ENCODE data around the gene SLC37A2.

SLC37A2 gene

GRCh38 chr11:125102510-125102909 is 39.4 kb downstream of the SLC37A2 start:
- in situ Hi-C loops (cut with MboI; ENCODE audit: low sequenced_read_pairs), result no loop called here

- in situ Hi-C loops (cut with MboI; ENCODE audit: low sequenced_read_pairs), result no loop called here
These were observed 42.8 kb downstream of the SLC37A2 start for GRCh38 chr11:125105926-125106325.

- in situ Hi-C loops (cut with MboI; ENCODE audit: low sequenced_read_pairs), result no loop called here
These were observed 45.4 kb downstream of the SLC37A2 start for GRCh38 chr11:125108469-125108868.

- in situ Hi-C loops (cut with MboI; ENCODE audit: low sequenced_read_pairs), result no loop called here
These were observed 47.4 kb downstream of the SLC37A2 start for GRCh38 chr11:125110506-125110905.

- in situ Hi-C loops (cut with MboI; ENCODE audit: low sequenced_read_pairs), result no loop called here
These were observed 47.9 kb downstream of the SLC37A2 start for GRCh38 chr11:125111001-125111342.

- in situ Hi-C loops (cut with MboI; ENCODE audit: low sequenced_read_pairs), result no loop called here
These were observed 48.5 kb downstream of the SLC37A2 start, which contains the start of gene TMEM218 for GRCh38 chr11:125111343-125112207. TMEM218 (minus strand) TSS chr11:125111626; CDS start chr11:125102241, 9,385 bp downstream.

GRCh38 chr11:125112208-125112604 is 49.1 kb downstream of the SLC37A2 start:
- in situ Hi-C loops (cut with MboI; ENCODE audit: low sequenced_read_pairs), result no loop called here

- in situ Hi-C loops (cut with MboI; ENCODE audit: low sequenced_read_pairs), result no loop called here
These were observed 51.4 kb downstream of the SLC37A2 start for GRCh38 chr11:125114518-125114917.

GRCh38 chr11:125117429-125117828 is 54.3 kb downstream of the SLC37A2 start:
- in situ Hi-C loops (cut with MboI; ENCODE audit: low sequenced_read_pairs), result no loop called here

- in situ Hi-C loops (cut with MboI; ENCODE audit: low sequenced_read_pairs), result no loop called here
These were observed 60.3 kb downstream of the SLC37A2 start for GRCh38 chr11:125123194-125123946.

- in situ Hi-C loops (cut with MboI; ENCODE audit: low sequenced_read_pairs), result no loop called here
These were observed 61.0 kb downstream of the SLC37A2 start for GRCh38 chr11:125123947-125124617.

GRCh38 chr11:125124618-125124992 is 61.5 kb downstream of the SLC37A2 start:
- in situ Hi-C loops (cut with MboI; ENCODE audit: low sequenced_read_pairs), result no loop called here

- in situ Hi-C loops (cut with MboI; ENCODE audit: low sequenced_read_pairs), result no loop called here
These were observed 65.3 kb downstream of the SLC37A2 start for GRCh38 chr11:125128450-125128849.

GRCh38 chr11:125129316-125129993 is 66.3 kb downstream of the SLC37A2 start:
- in situ Hi-C loops (cut with MboI; ENCODE audit: low sequenced_read_pairs), result no loop called here

GRCh38 chr11:125132071-125132470 is 69.0 kb downstream of the SLC37A2 start:
- in situ Hi-C loops (cut with MboI; ENCODE audit: low sequenced_read_pairs), result no loop called here

GRCh38 chr11:125132596-125132995 is 69.5 kb downstream of the SLC37A2 start:
- in situ Hi-C loops (cut with MboI; ENCODE audit: low sequenced_read_pairs), result no loop called here

GRCh38 chr11:125136001-125136400 is 72.9 kb downstream of the SLC37A2 start:
- in situ Hi-C loops (cut with MboI; ENCODE audit: low sequenced_read_pairs), result no loop called here

- in situ Hi-C loops (cut with MboI; ENCODE audit: low sequenced_read_pairs), result no loop called here
These were observed 75.9 kb downstream of the SLC37A2 start for GRCh38 chr11:125138966-125139365.

- in situ Hi-C loops (cut with MboI; ENCODE audit: low sequenced_read_pairs), result loop anchor here (10.0 kb wide), 1 partner anchor 175 kb away; no protein-coding TSS in a partner anchor
These were observed 76.7 kb downstream of the SLC37A2 start for GRCh38 chr11:125139778-125140177.
